HG02623 (cell line): ENCODE results near the gene COBLL1.
A peak's percentile ranks its signal among the peaks of the same experiment; 100 is the strongest.
"Not testable (repeated sequence)": the region's sequence is repeated elsewhere in the genome, so short reads cannot be mapped to it uniquely, and the experiment has no call there.

Experiments
- ATAC-seq: cut with Tn5 transposase; IDR thresholded peaks from one replicate; pipeline ENCODE4 v1.9.1; 2021; ENCODE audit warnings: moderate library complexity; ENCODE audit not compliant: unreplicated experiment

COBLL1 gene

GRCh38 chr2:164841719-164842623 lies at the start of gene COBLL1:
TSS of gene COBLL1 (minus strand) at chr2:164841823. CDS start at chr2:164841196, 627 bp downstream.
- ATAC-seq, result peak; percentile 71

- ATAC-seq, result no peak
Observed at GRCh38 chr2:164890544-164890943, 48.9 kb upstream of the COBLL1 start.

GRCh38 chr2:164888592-164888991 lies 47.0 kb upstream of the COBLL1 start:
- no peak for ATAC-seq

GRCh38 chr2:164887434-164888144 lies 46.0 kb upstream of the COBLL1 start:
- no peak for ATAC-seq

GRCh38 chr2:164882276-164882675 lies 40.7 kb upstream of the COBLL1 start:
- ATAC-seq, result no peak

- ATAC-seq, result no peak
Observed at GRCh38 chr2:164881524-164881923, 39.9 kb upstream of the COBLL1 start.

- ATAC-seq, result no peak
Observed at GRCh38 chr2:164879901-164880535, 38.4 kb upstream of the COBLL1 start.

GRCh38 chr2:164877927-164878326 lies 36.3 kb upstream of the COBLL1 start:
- no peak for ATAC-seq

- no peak for ATAC-seq
Observed at GRCh38 chr2:164877169-164877568, 35.5 kb upstream of the COBLL1 start.

GRCh38 chr2:164875334-164876205 lies 33.9 kb upstream of the COBLL1 start:
- no peak for ATAC-seq

- no peak for ATAC-seq
Observed at GRCh38 chr2:164873210-164873908, 31.7 kb upstream of the COBLL1 start.

GRCh38 chr2:164871404-164871803 lies 29.8 kb upstream of the COBLL1 start:
- no peak for ATAC-seq

GRCh38 chr2:164869420-164869772 lies 27.8 kb upstream of the COBLL1 start:
- ATAC-seq, result no peak

GRCh38 chr2:164868563-164869419 lies 27.2 kb upstream of the COBLL1 start:
- ATAC-seq, result no peak

GRCh38 chr2:164867779-164868397 lies 26.3 kb upstream of the COBLL1 start:
- ATAC-seq, result no peak

GRCh38 chr2:164866381-164866780 lies 24.8 kb upstream of the COBLL1 start:
- ATAC-seq, result not testable (repeated sequence)

- no peak for ATAC-seq
Observed at GRCh38 chr2:164860694-164861042, 19.0 kb upstream of the COBLL1 start.

GRCh38 chr2:164859906-164860693 lies 18.5 kb upstream of the COBLL1 start:
- not testable (repeated sequence) for ATAC-seq
